HepG2 (cell line): ENCODE measurements around the gene ST3GAL2. TPM values are rescaled to one million over a fixed set of nuclear protein-coding genes. Genes with fewer than 3 reads are reported as not detected.

Source experiments
- AGO2 ChIP-seq: fragments of 200-400 bp; formaldehyde crosslinking; optimal IDR thresholded peaks from 2 replicates; pipeline ENCODE3; 2017; ENCODE audit warnings: mild to moderate bottlenecking, low read depth, low read length, moderate library complexity
- EED ChIP-seq: sonication (generic); formaldehyde crosslinking; IDR thresholded peaks from 2 replicates; pipeline ENCODE4 v1.5.0; 2020; ENCODE audit warnings: mild to moderate bottlenecking, missing genetic modification reagents
- MZF1 ChIP-seq: sonication (generic); formaldehyde crosslinking; IDR thresholded peaks from 2 replicates; pipeline ENCODE4 v1.8.1; 2023; ENCODE audit warnings: mild to moderate bottlenecking, missing genetic modification reagents, borderline replicate concordance
- NFKB2 ChIP-seq: sonication (generic); formaldehyde crosslinking; IDR thresholded peaks from 2 replicates; pipeline ENCODE4 v1.4.0; 2020; ENCODE audit warnings: missing genetic modification reagents, borderline replicate concordance
- REL ChIP-seq: sonication (generic); formaldehyde crosslinking; conservative IDR thresholded peaks from 2 replicates; pipeline ENCODE4 v1.8.0; 2022; ENCODE audit warnings: mild to moderate bottlenecking, missing genetic modification reagents, moderate library complexity
- RXRB ChIP-seq: IDR thresholded peaks from 2 replicates; pipeline ENCODE4 v1.6.1; 2016; ENCODE audit warnings: borderline replicate concordance, missing genetic modification reagents, missing compliant biosample characterization
- SATB2 ChIP-seq: sonication (generic); formaldehyde crosslinking; IDR thresholded peaks from 2 replicates; pipeline ENCODE4 v1.5.0; 2020; ENCODE audit warnings: missing genetic modification reagents
- SP1 ChIP-seq, 2 experiments: fragments of 450-650 bp in 1 of 2; sonication (generic) in 1 of 2; formaldehyde crosslinking in 1 of 2; IDR thresholded peaks; 2 replicates each; pipeline versions ENCODE4 v1.4.0 to v1.6.1; 2016 to 2020; ENCODE audit warnings: missing genetic modification reagents in 1 of 2
- SP4 ChIP-seq: sonication (generic); formaldehyde crosslinking; IDR thresholded peaks from 2 replicates; pipeline ENCODE4 v1.8.1; 2023; ENCODE audit warnings: mild to moderate bottlenecking, missing genetic modification reagents
- TRIM24 ChIP-seq: sonication (generic); formaldehyde crosslinking; IDR thresholded peaks from 2 replicates; pipeline ENCODE4 v1.8.0; 2022; ENCODE audit warnings: mild to moderate bottlenecking, missing genetic modification reagents
- ZFAT ChIP-seq: sonication (generic); formaldehyde crosslinking; conservative IDR thresholded peaks from 2 replicates; pipeline ENCODE4 v1.8.1; 2023; ENCODE audit warnings: missing genetic modification reagents, inconsistent platforms
- ZNF530 ChIP-seq: sonication (generic); formaldehyde crosslinking; IDR thresholded peaks from 2 replicates; pipeline ENCODE4 v1.5.0; 2020; ENCODE audit warnings: low read depth, mild to moderate bottlenecking, missing genetic modification reagents
- ZNF549 ChIP-seq: sonication (generic); formaldehyde crosslinking; IDR thresholded peaks from 2 replicates; pipeline ENCODE4 v1.5.0; 2020; ENCODE audit warnings: missing genetic modification reagents
- ZNF841 ChIP-seq: sonication (generic); formaldehyde crosslinking; IDR thresholded peaks from 2 replicates; pipeline ENCODE4 v1.8.1; 2023; ENCODE audit warnings: missing genetic modification reagents, borderline replicate concordance
- ZSCAN9 ChIP-seq: IDR thresholded peaks from 2 replicates; pipeline ENCODE4 v1.6.1; 2016; ENCODE audit warnings: borderline replicate concordance
- polyA plus RNA-seq, 8 experiments: library from polyadenylated mRNA; depleted of rRNA in 3 of 8; stranded (reverse) in 7 of 8; unstranded in 1 of 8; fragments of >200 nt; fragmentation: Illumina TruSeq in 4 of 8; extraction: Trizol in 4 of 8; gene quantifications; 2 replicates each; pipeline versions ENCODE4 v1.2.1 to v1.2.3, GENCODE V29; 2011 to 2016; ENCODE audit warnings: low read depth in 4 of 8, missing spikeins in 1 of 8, mixed read lengths in 1 of 8; ENCODE audit not compliant: insufficient read depth in 1 of 8
- total RNA-seq, 5 experiments: library from RNA; depleted of rRNA; stranded (reverse); fragments of >200 nt; fragmentation: Illumina TruSeq; extraction: Trizol; gene quantifications; 2 replicates each; pipeline ENCODE4 v1.2.3, GENCODE V29; 2016; ENCODE audit warnings: low read depth in 1 of 5
- TF ChIP-seq, protein P1 (sequence below): sonication (generic); formaldehyde crosslinking; IDR thresholded peaks from 2 replicates; pipeline ENCODE4 v1.5.0; 2020; ENCODE audit warnings: missing genetic modification reagents
- TF ChIP-seq, protein P2 (sequence below): sonication (generic); formaldehyde crosslinking; IDR thresholded peaks from 2 replicates; pipeline ENCODE4 v1.9.0; 2021; ENCODE audit warnings: missing genetic modification reagents, mild to moderate bottlenecking, borderline replicate concordance
- TF ChIP-seq, protein P3 (sequence below): sonication (generic); formaldehyde crosslinking; IDR thresholded peaks from 2 replicates; pipeline ENCODE4 v1.4.0; 2020; ENCODE audit warnings: missing genetic modification reagents
- TF ChIP-seq, protein P4 (sequence below): sonication (generic); formaldehyde crosslinking; IDR thresholded peaks from 2 replicates; pipeline ENCODE4 v1.5.1; 2020; ENCODE audit warnings: mild to moderate bottlenecking, missing genetic modification reagents, borderline replicate concordance

The ST3GAL2 gene
- total and polyA plus RNA-seq, 2 of the 13 experiments (the other 11 are each of a cell fraction or from before 2014, with no cell fraction given): 16.3 to 24.9 TPM

DNA sequence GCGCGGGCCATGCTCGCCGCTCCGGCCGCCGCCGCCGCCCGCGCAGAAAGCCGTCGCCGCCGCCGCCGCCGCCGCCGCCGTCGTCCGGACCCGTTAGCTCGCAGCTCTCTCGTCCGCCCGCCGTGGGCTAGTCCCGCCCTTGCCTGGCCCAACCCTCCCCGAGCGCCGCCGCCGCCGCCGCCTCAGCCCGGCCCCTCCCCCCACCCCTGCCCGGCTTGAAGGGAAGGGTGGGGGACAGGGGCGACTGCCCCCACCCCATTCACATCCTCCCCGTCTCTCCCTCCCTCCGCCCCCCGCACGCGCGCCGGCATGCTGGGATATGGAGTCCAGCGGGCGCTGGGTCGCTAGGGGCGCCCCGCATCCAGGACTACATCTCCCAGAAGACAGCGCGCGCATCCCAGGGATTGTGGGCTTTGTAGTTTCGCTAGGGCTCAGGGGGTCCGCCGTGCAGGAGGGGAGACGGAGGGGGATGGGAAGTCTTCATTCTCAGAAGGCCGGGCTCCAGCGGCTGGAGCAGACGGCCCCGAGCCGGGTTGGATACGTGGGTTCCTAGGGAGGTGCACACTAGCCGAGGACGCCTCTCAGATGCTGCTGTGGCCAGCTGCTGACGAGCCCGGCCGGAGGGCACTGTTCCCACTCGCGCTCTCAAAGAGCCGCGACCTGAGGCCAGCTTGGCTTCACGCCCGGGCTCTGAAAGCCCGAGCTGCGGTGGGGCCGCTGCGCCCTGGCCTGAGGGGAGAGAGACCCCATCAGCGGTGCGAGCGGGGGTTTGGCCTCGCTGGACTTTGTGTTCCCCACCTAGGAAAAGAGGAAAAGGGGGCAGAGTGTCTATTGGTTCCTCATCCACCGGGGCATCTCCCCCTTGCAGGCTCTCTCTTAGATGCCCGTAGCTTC, at the start of gene ST3GAL2 (continued):
- TF ChIP-seq, protein P1, sequence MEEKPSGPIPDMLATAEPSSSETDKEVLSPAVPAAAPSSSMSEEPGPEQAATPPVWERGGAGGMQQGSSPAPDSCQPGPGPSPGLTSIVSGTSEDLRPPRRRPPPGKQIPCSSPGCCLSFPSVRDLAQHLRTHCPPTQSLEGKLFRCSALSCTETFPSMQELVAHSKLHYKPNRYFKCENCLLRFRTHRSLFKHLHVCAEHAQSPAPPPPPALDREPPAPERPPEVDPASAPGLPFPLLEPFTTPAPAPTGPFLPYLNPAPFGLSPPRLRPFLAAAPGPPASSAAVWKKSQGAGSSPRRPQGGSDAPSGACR (CRISPR knock-in tag): peak; percentile 87
- TF ChIP-seq, protein P2, sequence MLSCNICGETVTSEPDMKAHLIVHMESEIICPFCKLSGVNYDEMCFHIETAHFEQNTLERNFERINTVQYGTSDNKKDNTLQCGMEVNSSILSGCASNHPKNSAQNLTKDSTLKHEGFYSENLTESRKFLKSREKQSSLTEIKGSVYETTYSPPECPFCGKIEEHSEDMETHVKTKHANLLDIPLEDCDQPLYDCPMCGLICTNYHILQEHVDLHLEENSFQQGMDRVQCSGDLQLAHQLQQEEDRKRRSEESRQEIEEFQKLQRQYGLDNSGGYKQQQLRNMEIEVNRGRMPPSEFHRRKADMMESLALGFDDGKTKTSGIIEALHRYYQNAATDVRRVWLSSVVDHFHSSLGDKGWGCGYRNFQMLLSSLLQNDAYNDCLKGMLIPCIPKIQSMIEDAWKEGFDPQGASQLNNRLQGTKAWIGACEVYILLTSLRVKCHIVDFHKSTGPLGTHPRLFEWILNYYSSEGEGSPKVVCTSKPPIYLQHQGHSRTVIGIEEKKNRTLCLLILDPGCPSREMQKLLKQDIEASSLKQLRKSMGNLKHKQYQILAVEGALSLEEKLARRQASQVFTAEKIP (CRISPR knock-in tag): no peak
- TF ChIP-seq EED (CRISPR knock-in tag) (no peak), ZFAT (no peak), AGO2 (peak; percentile 88), MZF1 (CRISPR knock-in tag) (no peak), SP4 (CRISPR knock-in tag) (peak; percentile 77), TRIM24 (CRISPR knock-in tag) (no peak), NFKB2 (peak; percentile 51; the same call in 1 of the 2 replicates), SP1 (IDR thresholded peaks at IDR 0.05) (no peak), SP1 (CRISPR knock-in tag; IDR thresholded peaks at IDR 0.05) (peak; percentile 76), ZNF549 (no peak), ZSCAN9 (CRISPR knock-in tag) (no peak; the same call in 1 of the 2 replicates), REL (CRISPR knock-in tag) (no peak), ZNF530 (CRISPR knock-in tag) (no peak), RXRB (CRISPR knock-in tag) (peak; percentile 58; the same call in 1 of the 2 replicates), SATB2 (no peak; the same call in 1 of the 2 replicates), ZNF841 (CRISPR knock-in tag) (no peak)
- TF ChIP-seq, protein P3, sequence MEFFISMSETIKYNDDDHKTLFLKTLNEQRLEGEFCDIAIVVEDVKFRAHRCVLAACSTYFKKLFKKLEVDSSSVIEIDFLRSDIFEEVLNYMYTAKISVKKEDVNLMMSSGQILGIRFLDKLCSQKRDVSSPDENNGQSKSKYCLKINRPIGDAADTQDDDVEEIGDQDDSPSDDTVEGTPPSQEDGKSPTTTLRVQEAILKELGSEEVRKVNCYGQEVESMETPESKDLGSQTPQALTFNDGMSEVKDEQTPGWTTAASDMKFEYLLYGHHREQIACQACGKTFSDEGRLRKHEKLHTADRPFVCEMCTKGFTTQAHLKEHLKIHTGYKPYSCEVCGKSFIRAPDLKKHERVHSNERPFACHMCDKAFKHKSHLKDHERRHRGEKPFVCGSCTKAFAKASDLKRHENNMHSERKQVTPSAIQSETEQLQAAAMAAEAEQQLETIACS (CRISPR knock-in tag): no peak
- TF ChIP-seq, protein P4, sequence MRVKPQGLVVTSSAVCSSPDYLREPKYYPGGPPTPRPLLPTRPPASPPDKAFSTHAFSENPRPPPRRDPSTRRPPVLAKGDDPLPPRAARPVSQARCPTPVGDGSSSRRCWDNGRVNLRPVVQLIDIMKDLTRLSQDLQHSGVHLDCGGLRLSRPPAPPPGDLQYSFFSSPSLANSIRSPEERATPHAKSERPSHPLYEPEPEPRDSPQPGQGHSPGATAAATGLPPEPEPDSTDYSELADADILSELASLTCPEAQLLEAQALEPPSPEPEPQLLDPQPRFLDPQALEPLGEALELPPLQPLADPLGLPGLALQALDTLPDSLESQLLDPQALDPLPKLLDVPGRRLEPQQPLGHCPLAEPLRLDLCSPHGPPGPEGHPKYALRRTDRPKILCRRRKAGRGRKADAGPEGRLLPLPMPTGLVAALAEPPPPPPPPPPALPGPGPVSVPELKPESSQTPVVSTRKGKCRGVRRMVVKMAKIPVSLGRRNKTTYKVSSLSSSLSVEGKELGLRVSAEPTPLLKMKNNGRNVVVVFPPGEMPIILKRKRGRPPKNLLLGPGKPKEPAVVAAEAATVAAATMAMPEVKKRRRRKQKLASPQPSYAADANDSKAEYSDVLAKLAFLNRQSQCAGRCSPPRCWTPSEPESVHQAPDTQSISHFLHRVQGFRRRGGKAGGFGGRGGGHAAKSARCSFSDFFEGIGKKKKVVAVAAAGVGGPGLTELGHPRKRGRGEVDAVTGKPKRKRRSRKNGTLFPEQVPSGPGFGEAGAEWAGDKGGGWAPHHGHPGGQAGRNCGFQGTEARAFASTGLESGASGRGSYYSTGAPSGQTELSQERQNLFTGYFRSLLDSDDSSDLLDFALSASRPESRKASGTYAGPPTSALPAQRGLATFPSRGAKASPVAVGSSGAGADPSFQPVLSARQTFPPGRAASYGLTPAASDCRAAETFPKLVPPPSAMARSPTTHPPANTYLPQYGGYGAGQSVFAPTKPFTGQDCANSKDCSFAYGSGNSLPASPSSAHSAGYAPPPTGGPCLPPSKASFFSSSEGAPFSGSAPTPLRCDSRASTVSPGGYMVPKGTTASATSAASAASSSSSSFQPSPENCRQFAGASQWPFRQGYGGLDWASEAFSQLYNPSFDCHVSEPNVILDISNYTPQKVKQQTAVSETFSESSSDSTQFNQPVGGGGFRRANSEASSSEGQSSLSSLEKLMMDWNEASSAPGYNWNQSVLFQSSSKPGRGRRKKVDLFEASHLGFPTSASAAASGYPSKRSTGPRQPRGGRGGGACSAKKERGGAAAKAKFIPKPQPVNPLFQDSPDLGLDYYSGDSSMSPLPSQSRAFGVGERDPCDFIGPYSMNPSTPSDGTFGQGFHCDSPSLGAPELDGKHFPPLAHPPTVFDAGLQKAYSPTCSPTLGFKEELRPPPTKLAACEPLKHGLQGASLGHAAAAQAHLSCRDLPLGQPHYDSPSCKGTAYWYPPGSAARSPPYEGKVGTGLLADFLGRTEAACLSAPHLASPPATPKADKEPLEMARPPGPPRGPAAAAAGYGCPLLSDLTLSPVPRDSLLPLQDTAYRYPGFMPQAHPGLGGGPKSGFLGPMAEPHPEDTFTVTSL (CRISPR knock-in tag): no peak
